Measurements from ENCODE around the gene VDAC2. TPM values are rescaled to one million over a fixed set of nuclear protein-coding genes. Genes with fewer than 3 reads are reported as not detected.

VDAC2 gene, protein sequence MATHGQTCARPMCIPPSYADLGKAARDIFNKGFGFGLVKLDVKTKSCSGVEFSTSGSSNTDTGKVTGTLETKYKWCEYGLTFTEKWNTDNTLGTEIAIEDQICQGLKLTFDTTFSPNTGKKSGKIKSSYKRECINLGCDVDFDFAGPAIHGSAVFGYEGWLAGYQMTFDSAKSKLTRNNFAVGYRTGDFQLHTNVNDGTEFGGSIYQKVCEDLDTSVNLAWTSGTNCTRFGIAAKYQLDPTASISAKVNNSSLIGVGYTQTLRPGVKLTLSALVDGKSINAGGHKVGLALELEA
- 100 to 1,000 TPM; 160 to 187 TPM for total RNA-seq

DNA sequence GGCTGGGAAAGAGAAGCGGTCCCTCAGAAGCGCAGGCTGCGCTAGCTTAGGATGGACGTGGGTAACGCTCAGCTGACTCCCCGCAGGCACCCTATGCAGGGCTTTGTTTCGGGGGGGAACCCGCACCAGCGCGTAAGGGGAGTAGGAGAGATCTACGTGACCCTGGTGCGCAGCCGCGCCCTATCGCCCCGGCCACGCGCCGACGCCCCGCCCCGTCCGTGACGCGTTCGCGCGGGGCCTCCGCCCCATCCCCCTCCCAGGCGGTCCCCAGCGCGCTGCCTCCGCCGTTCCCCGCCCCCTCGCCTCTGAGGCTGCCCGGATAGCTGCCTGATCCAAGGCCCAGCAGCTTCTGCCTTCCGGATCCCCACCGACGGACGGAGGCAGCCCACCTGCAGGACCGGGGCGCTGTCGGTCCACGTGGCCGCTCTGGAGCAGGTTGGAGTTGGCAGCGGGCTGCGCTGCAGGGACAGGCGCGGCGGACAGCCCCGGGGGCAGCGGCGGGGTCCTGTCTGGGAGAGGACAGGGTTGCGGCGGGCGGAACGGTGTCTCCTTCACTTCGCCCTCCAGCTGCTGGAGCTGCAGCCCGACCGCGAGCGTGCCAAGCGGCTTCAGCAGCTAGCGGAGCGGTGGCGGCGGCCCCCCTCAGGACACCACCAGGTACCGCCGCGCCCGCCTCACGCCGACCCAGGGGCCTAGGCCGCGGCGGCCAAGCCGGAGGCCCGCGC lies at the start of gene VDAC2:
Gene VDAC2, plus strand, starts transcription at position 515 of the 725 bp plus-strand sequence. CDS start 363 bp downstream, outside the sequence.
- H3K4me1 Mint-ChIP-seq (ENCODE audit: low read depth in 2 of 2) = peaks cover 24% of the 10 kb centered on the region in 2 donors
- peak within 1 kb of the TSS; percentile 97 for H3K4me3 Mint-ChIP-seq
- no peaks in the 10 kb centered on the region for H3K27me3 Mint-ChIP-seq
- DNase-seq (ENCODE audit: low spot score) (peak; percentile 95), ATAC-seq (peak; percentile 97)
- no peaks in the 10 kb centered on the region for H3K9me3 Mint-ChIP-seq
- peaks cover 20% of the 10 kb centered on the region for H3K36me3 Mint-ChIP-seq
- H3K27ac Mint-ChIP-seq = peak within 1 kb of the TSS; percentile 98 to 99

DNA sequence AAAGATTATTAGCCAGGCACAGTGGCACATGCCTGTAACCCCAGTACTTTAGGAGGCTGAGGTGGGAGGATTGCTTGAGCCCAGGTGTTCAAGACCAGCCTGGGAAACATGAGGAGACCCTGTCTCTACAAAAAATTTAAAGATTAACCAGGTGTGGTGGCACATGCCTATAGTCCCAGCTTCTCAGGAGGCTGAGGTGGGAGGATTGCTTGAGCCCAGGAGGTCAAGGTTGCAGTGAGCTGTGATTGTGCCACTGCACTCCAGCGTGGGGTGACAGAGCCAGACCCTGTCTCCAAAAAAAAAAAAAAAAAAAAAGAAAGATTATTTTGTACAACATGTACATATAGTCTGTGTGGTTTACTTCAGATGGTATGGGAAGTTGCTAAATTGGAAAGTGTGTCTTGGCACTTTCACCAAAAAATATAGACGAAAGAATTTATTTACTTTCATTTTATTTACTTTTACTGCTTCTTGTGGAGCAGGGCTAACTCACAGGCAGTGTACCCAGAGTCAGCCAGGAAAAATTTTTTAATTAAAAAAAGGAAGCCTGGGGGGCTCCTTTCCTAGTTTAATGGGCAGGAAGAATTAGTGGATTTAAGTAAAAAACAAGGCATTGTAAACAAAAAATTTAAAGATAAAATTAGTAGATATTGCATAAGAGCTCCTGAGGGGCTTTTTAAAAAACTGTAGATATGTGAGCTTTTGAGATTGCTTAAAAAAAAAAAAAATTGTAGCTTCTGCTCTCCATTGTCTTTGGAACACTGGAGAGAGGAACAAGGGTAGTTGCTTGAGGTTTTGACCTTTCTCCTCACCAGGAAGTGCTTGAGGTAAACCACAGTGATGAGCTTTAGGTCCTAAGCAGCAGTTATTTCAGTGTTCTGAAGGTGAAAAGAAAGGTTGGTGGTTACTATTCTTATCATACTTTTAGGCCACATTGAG lies 44.6 kb upstream of the VDAC2 start:
- Mint-ChIP-seq H3K27me3 (no peaks in the 10 kb centered on the region), H3K4me3 (peak overlapping the region; percentile 58), H3K36me3 (peaks cover 5% of the 10 kb centered on the region), H3K4me1 (ENCODE audit: low read depth in 2 of 2) (peaks cover 16 to 33% of the 10 kb centered on the region in 2 donors), H3K27ac (peak overlapping the region; percentile 42 to 80), H3K9me3 (no peaks in the 10 kb centered on the region)
- no peak for DNase-seq (ENCODE audit: low spot score)
- peak; percentile 73 to 84 for ATAC-seq

DNA sequence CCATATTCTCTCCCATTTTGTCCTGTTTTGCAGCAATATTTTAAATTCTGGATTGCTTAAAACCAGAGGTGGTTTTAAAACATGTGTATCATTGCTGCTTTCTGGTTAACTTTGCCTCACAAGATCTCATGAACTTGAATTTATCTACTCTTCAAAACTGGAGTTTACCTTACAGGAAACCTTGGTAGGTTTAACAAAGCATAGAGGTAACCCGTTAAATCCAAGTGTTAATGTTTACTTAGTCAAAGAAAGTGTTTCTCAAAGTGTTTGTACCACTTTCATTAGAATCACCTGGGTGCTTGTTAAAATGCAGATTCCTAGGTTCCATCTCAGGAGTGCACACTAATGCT lies 44.0 kb upstream of the VDAC2 start:
- ATAC-seq (peak in 1 of 2 donors; percentile 27), DNase-seq (ENCODE audit: low spot score) (no peak)
- no peaks in the 10 kb centered on the region for H3K27me3 Mint-ChIP-seq
- H3K36me3 Mint-ChIP-seq = peaks cover 5% of the 10 kb centered on the region
- no peaks in the 10 kb centered on the region for H3K9me3 Mint-ChIP-seq
- H3K27ac Mint-ChIP-seq = peak overlapping the region; percentile 42 to 80
- peak overlapping the region; percentile 58 for H3K4me3 Mint-ChIP-seq
- peaks cover 16 to 30% of the 10 kb centered on the region in 2 donors for H3K4me1 Mint-ChIP-seq (ENCODE audit: low read depth in 2 of 2)

DNA sequence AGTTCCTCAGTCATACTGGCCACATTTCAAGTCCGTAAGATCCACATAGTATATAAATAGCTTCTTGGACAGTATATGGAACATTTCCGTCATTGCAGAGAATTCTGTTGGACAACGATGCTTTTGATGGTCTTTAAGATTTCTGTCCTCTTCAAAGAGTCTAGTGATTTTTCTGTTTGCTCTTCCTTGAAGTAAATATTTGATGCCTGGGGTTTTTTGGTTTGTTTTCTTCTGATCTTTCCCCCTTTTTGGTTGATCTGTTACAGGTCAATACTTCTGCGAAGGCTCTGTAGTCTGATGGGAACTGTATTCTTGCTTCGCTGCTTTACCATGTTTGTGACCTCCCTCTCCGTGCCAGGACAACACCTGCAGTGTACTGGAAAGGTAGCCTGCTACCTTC lies 42.3 kb upstream of the VDAC2 start:
- Mint-ChIP-seq H3K36me3 (peaks cover 5% of the 10 kb centered on the region), H3K27me3 (no peaks in the 10 kb centered on the region), H3K4me3 (no peak overlapping the region), H3K4me1 (ENCODE audit: low read depth in 2 of 2) (peaks cover 14 to 30% of the 10 kb centered on the region in 2 donors), H3K9me3 (no peaks in the 10 kb centered on the region), H3K27ac (no peak overlapping the region)
- no peak for ATAC-seq
- no peak for DNase-seq (ENCODE audit: low spot score)

DNA sequence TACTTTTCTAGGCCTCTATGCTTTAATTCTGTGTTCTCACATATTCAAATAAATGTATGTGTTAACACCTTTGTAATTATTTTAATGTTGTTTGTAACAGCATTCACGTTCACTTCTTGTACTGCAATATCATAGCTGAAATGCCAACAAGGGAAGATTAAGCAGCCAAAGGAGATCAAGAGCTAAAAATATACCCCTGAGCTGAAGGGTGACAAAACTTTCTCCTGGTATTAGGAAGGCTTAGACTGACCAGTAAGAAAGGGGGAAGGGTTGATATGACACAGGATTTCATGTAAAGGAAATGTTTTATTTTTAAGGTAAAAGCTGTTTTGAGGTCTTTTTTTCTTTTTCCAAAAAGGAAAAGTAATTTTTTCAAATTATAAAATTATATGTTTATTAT lies 40.4 kb upstream of the VDAC2 start:
- H3K36me3 Mint-ChIP-seq = peaks cover 5% of the 10 kb centered on the region
- no peak overlapping the region for H3K27ac Mint-ChIP-seq
- no peak overlapping the region for H3K4me3 Mint-ChIP-seq
- ATAC-seq = no peak
- no peak for DNase-seq (ENCODE audit: low spot score)
- no peaks in the 10 kb centered on the region for H3K27me3 Mint-ChIP-seq
- no peaks in the 10 kb centered on the region for H3K9me3 Mint-ChIP-seq
- peaks cover 15 to 29% of the 10 kb centered on the region in 2 donors for H3K4me1 Mint-ChIP-seq (ENCODE audit: low read depth in 2 of 2)

DNA sequence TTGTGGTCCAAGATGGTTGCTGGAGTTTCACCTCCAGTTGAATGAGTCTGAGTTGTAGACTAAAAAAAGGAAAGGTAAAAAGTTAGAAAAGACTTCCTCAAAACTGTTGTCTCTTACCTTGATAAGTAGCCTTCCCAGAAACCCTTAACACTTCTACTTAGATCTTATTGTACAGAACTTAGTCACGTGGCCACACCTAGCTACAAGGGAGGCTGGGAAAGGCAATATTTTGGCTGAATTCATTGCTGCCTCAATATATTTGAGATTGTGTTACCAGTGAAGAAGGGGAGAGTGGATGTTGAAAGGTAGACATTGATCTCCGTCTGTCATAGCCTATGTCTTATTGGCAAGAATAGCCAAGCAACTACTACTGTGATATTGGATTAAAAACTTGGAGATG lies 35.5 kb upstream of the VDAC2 start:
- no peak for DNase-seq (ENCODE audit: low spot score)
- H3K27ac Mint-ChIP-seq = no peak overlapping the region
- H3K4me1 Mint-ChIP-seq (ENCODE audit: low read depth in 2 of 2) = peaks cover 21 to 25% of the 10 kb centered on the region in 2 donors
- no peak for ATAC-seq
- H3K27me3 Mint-ChIP-seq = no peaks in the 10 kb centered on the region
- peaks cover 5% of the 10 kb centered on the region for H3K36me3 Mint-ChIP-seq
- no peaks in the 10 kb centered on the region for H3K9me3 Mint-ChIP-seq
- H3K4me3 Mint-ChIP-seq = no peak overlapping the region

DNA sequence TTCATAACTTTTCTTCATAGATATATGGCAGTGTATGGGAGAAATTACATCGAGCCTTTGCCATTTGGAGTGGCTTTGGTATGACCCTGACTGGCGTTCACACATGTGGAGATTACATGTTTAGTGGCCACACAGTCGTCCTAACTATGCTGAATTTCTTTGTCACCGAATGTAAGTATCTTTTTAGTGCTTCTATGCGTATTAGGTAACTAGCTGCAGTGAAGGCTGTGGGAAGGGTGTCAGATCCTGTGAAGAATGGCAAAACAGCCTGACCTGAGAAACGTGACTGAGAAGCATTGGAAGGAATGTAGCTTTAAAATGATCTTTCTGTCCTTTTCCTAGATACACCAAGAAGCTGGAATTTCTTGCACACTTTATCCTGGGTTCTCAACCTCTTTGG lies 34.5 kb upstream of the VDAC2 start:
- Mint-ChIP-seq H3K27me3 (no peaks in the 10 kb centered on the region), H3K36me3 (peaks cover 5% of the 10 kb centered on the region), H3K4me3 (peak overlapping the region; percentile 11), H3K27ac (peak overlapping the region; percentile 6 to 15), H3K4me1 (ENCODE audit: low read depth in 2 of 2) (peaks cover 21 to 25% of the 10 kb centered on the region in 2 donors), H3K9me3 (no peaks in the 10 kb centered on the region)
- ATAC-seq (peak; percentile 77 to 80), DNase-seq (ENCODE audit: low spot score) (peak; percentile 62)

DNA sequence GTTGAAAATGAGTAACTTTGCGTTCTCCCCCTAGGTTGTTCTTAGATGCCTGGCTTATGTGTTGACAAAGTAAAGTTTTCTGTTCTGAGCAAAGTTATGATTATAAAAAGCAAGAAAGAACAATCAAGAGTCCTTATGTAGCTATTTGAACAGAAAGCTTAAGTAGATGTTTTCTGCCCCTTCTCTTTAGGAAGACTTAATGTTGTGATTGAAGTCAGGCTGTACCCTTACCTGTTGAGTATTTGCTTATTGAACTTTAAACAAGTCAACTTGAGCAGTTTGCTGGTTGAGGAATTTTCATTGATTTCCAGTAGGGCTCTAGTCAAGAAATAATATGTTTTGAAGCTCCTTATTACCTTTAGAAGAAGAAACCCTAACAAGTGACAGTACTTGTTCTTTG lies 33.9 kb upstream of the VDAC2 start:
- ATAC-seq (no peak), DNase-seq (ENCODE audit: low spot score) (no peak)
- Mint-ChIP-seq H3K36me3 (peaks cover 5% of the 10 kb centered on the region), H3K27ac (peak overlapping the region; percentile 6 to 15), H3K4me1 (ENCODE audit: low read depth in 2 of 2) (peaks cover 21 to 25% of the 10 kb centered on the region in 2 donors), H3K27me3 (no peaks in the 10 kb centered on the region), H3K4me3 (no peak overlapping the region), H3K9me3 (no peaks in the 10 kb centered on the region)

DNA sequence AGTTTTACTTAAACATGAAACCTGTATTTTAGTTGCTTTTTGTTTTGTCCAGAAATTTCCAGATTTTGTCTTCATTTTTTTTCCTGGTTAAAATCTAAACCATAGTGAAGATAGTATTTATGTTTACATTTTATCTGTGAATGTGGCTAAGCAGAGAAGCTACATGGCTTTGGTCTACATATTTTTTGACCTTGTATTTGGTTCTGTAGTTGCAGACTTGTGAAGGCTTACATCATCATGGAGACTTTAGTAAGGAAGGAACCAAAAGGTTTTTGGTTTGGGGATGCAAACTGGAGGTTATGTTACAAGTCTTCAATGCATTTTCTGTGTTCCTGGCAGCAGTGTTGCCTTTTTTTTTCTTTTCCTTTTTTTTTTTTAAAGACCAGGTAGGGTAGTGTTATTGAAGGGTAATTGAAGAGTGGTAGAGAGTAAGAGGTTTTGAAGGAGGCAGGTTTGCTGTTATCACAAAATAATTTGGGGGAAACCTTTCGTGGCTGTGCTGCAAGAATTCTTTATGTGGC lies 30.9 kb upstream of the VDAC2 start:
- peaks cover 21 to 24% of the 10 kb centered on the region in 2 donors for H3K4me1 Mint-ChIP-seq (ENCODE audit: low read depth in 2 of 2)
- ATAC-seq (no peak), DNase-seq (ENCODE audit: low spot score) (no peak)
- H3K4me3 Mint-ChIP-seq = no peak overlapping the region
- H3K9me3 Mint-ChIP-seq = no peaks in the 10 kb centered on the region
- peak overlapping the region; percentile 21 to 36 for H3K27ac Mint-ChIP-seq
- no peaks in the 10 kb centered on the region for H3K27me3 Mint-ChIP-seq
- peaks cover 5% of the 10 kb centered on the region for H3K36me3 Mint-ChIP-seq

DNA sequence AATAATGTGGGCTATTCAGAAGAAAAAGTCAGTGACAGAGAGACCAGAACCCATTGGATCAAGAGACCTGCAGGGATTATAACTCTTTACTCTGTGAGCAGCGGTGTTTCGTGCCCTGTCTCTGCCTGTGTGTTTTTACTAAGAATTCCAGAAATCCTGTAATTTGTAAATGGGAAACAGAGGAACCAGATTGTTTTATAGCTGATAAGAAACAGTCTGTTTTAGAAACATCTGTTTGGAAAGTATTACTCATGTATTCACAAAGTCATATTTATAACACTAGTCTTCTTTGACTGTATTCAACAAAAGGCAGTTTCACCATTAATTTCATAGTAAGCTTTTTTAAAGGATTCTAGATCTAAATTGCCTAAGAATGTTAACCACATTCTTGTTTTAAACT lies 30.0 kb upstream of the VDAC2 start:
- ATAC-seq (no peak), DNase-seq (ENCODE audit: low spot score) (no peak)
- no peaks in the 10 kb centered on the region for H3K27me3 Mint-ChIP-seq
- peaks cover 5% of the 10 kb centered on the region for H3K36me3 Mint-ChIP-seq
- no peak overlapping the region for H3K27ac Mint-ChIP-seq
- H3K4me1 Mint-ChIP-seq (ENCODE audit: low read depth in 2 of 2) = peaks cover 17 to 19% of the 10 kb centered on the region in 2 donors
- H3K4me3 Mint-ChIP-seq = no peak overlapping the region
- no peaks in the 10 kb centered on the region for H3K9me3 Mint-ChIP-seq

DNA sequence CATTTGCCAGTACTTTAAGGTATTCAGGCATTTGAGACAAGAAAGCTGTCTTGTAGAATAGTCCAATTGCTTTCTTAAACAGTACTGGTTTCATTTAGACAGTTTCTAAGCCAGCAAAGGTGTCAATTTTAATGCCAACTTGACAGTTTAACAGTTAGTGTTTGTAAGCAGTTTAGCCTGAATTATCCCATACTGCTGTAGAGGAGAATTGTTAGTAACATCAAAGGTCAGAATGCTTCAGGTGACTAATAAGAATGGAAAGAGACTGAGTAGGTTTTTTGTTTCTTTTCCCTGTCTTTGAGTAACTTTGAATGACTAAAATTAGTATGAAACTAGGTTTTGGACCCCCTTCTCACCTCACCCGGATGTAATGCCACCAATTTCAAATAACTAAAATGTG lies 29.5 kb upstream of the VDAC2 start:
- peaks cover 14 to 16% of the 10 kb centered on the region in 2 donors for H3K4me1 Mint-ChIP-seq (ENCODE audit: low read depth in 2 of 2)
- ATAC-seq = peak in 1 of 2 donors; percentile 36
- no peaks in the 10 kb centered on the region for H3K27me3 Mint-ChIP-seq
- no peaks in the 10 kb centered on the region for H3K9me3 Mint-ChIP-seq
- H3K36me3 Mint-ChIP-seq = peaks cover 5% of the 10 kb centered on the region
- DNase-seq (ENCODE audit: low spot score) = no peak
- H3K27ac Mint-ChIP-seq = no peak overlapping the region
- H3K4me3 Mint-ChIP-seq = no peak overlapping the region

DNA sequence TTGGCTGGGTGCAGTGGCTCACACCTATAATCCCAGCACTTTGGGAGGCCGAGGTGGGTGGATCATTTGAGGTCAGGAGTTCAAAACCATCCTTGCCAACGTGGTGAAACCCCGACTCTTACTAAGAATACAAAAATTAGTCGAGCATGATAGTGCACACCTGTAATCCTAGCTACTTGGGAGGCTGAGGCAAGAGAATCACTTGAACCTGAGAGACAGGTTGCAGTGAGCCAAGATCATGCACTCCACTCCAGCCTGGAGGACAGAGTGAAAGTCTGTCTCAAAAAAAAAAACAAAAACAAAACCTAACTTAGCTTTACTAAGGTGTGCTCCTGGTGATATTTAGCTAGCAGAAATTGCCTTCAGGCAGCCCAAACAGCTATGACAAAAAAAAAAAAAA lies 24.3 kb upstream of the VDAC2 start:
- Mint-ChIP-seq H3K27ac (no peak overlapping the region), H3K9me3 (no peaks in the 10 kb centered on the region), H3K4me1 (ENCODE audit: low read depth in 2 of 2) (peaks cover 0 to 7% of the 10 kb centered on the region in 2 donors), H3K27me3 (no peaks in the 10 kb centered on the region), H3K36me3 (no peaks in the 10 kb centered on the region), H3K4me3 (no peak overlapping the region)
- no peak for ATAC-seq
- DNase-seq (ENCODE audit: low spot score) = no peak

DNA sequence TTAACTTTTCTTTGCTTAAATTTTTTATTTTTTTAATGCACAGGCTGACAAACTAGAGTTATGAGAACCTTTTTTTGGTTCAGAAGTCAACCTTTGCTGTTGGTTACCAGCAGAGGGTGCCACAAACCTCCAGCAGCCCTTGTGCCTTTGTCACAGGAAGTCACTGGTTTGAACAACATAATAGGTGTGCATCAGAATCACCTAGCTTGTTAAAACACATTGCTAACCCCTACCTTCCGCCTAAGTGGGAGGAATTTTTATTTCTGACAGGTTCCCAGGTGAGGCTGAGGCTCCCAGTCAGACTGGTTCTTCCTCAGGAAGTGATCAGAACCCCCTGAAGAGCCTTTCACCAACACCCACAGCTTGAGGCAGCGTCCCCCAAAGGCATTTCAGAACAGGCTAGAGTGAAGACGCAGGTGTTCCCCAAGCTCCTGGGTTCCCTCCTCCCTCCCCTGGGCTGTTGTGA lies 22.6 kb upstream of the VDAC2 start:
- peak; percentile 77 for DNase-seq (ENCODE audit: low spot score)
- H3K4me3 Mint-ChIP-seq = no peak overlapping the region

More for the DNA sequence above, 22.6 kb upstream of the VDAC2 start:
- Mint-ChIP-seq H3K4me1 (ENCODE audit: low read depth in 2 of 2) (peaks cover 0 to 7% of the 10 kb centered on the region in 2 donors), H3K36me3 (no peaks in the 10 kb centered on the region), H3K27ac (no peak overlapping the region), H3K27me3 (no peaks in the 10 kb centered on the region), H3K9me3 (no peaks in the 10 kb centered on the region)
- ATAC-seq = peak; percentile 77 to 78

Measured in natural killer cell treated with Interleukin-12 subunit alpha and Interleukin-12 subunit beta and Interleukin-15 and Interleukin-18, amount 100 ng/mL, for 72 hours (primary cell).